Lung (tissue), 12 donors: ENCODE measurements around the gene ZNHIT2. TPM values are rescaled to one million over a fixed set of nuclear protein-coding genes. Genes with fewer than 3 reads are reported as not detected.

Experiments used
- ATAC-seq: fragments of 200-7000 bp; cut with Tn5 transposase; one replicate; pipeline ENCODE4 v1.9.1; 2020; ENCODE audit warnings: moderate number of reproducible peaks; ENCODE audit not compliant: insufficient read depth, low FRiP score
- DNase-seq, 3 donors: peaks; one replicate each; pipeline ENCODE4 v3.0.0-alpha.2; 2013 to 2017
- H3K27ac ChIP-seq, 2 donors: one replicate each; pipeline ENCODE4 v1.5.1; 2013; ENCODE audit warnings: mild to moderate bottlenecking in 2 of 2, moderate library complexity in 2 of 2, control low read depth in 1 of 2, inconsistent platforms in 1 of 2, low read depth in 1 of 2, low read length in 1 of 2
- H3K27me3 ChIP-seq, 3 donors: one replicate each; pipeline ENCODE4 v1.5.1; 2013; ENCODE audit warnings: low read length in 2 of 3; ENCODE audit not compliant: control insufficient read depth in 3 of 3, insufficient read depth in 3 of 3
- H3K36me3 ChIP-seq, 4 donors: one replicate each; pipeline ENCODE4 v1.5.1; 2013; ENCODE audit warnings: low read length in 4 of 4, mild to moderate bottlenecking in 1 of 4, moderate library complexity in 1 of 4; ENCODE audit not compliant: control insufficient read depth in 4 of 4, insufficient read depth in 4 of 4
- H3K4me1 ChIP-seq, 5 donors: one replicate each; pipeline ENCODE4 v1.5.1; 2013; ENCODE audit warnings: low read length in 5 of 5, mild to moderate bottlenecking in 2 of 5, moderate library complexity in 1 of 5; ENCODE audit not compliant: control insufficient read depth in 5 of 5, insufficient read depth in 5 of 5
- H3K4me3 ChIP-seq: one replicate; pipeline ENCODE4 v1.5.1; 2013; ENCODE audit warnings: mild to moderate bottlenecking, control low read depth, moderate library complexity
- H3K9ac ChIP-seq, 2 donors: one replicate each; pipeline ENCODE4 v1.5.1; 2013; ENCODE audit warnings: low read length in 2 of 2, control low read depth in 1 of 2; ENCODE audit not compliant: insufficient read depth in 1 of 2
- H3K9me3 ChIP-seq, 4 donors: one replicate each; pipeline ENCODE4 v1.5.1; 2013; ENCODE audit warnings: low read length in 3 of 4, mild to moderate bottlenecking in 1 of 4, moderate library complexity in 1 of 4; ENCODE audit not compliant: control insufficient read depth in 4 of 4, insufficient read depth in 3 of 4
- CTCF ChIP-seq: IDR thresholded peaks from 2 replicates; pipeline ENCODE4 v1.5.1; 2012; ENCODE audit warnings: mild to moderate bottlenecking; ENCODE audit errors: control extremely low read depth, extremely low read depth
- WGBS, 2 donors: extraction: QIAGEN DNeasy Blood & Tissue Kit; methylation state at CpG; one replicate each; pipeline ENCODE4 v1.1.7; 2013; 5-methylcytosine and 5-hydroxymethylcytosine counted together
- polyA plus RNA-seq, 2 donors: library from polyadenylated mRNA; stranded (reverse); fragments of 200-250 nt; gene quantifications; one replicate each; pipeline ENCODE4 v1.2.1, GENCODE V29; 2013
- total RNA-seq, 2 donors: library from RNA; depleted of rRNA in 1 of 2; stranded (reverse); fragments of >200 nt in 1 of 2; gene quantifications; one replicate each; pipeline ENCODE4 v1.2.1, GENCODE V29; 2014 to 2021
- donor health status: control.
- donor health status: control.
- donor health status: Bipolar disorder and iron deficiency.
- donor health status: healthy.
- donor health status: DM: yes; HTN: yes; CAD: no.

Gene ZNHIT2
- total and polyA plus RNA-seq, 4 donors = 6.3 to 23.7 (median 19.5) TPM

- H3K27ac ChIP-seq = peak within 1 kb of the TSS; percentile 87 to 92
- peaks cover 0 to 3% (median 0%) of the 10 kb centered on the region in 4 donors for H3K36me3 ChIP-seq
Observed at GRCh38 chr11:65095974-65096806, 21.3 kb downstream of the ZNHIT2 start, which contains the start of gene VPS51. VPS51 (plus strand) TSS chr11:65096214; CDS start chr11:65096251, 37 bp downstream.

GRCh38 chr11:65095427-65095826 is 22.1 kb downstream of the ZNHIT2 start:
- peaks cover 0 to 10% (median 6%) of the 10 kb centered on the region in 5 donors for H3K4me1 ChIP-seq
- ATAC-seq (no peak), DNase-seq (no peak)
- H3K9ac ChIP-seq = no peak overlapping the region
- no peak for TF ChIP-seq CTCF
- H3K9me3 ChIP-seq = no peaks in the 10 kb centered on the region
- H3K4me3 ChIP-seq = no peak overlapping the region
- H3K27me3 ChIP-seq = no peaks in the 10 kb centered on the region
- H3K36me3 ChIP-seq = peaks cover 0 to 3% (median under 1%) of the 10 kb centered on the region in 4 donors
- no peak overlapping the region for H3K27ac ChIP-seq
- 80 to 85% methylated on average over 22 of the region's 22 CpGs for WGBS, 2 donors

More at GRCh38 chr11:65095974-65096806, 21.3 kb downstream of the ZNHIT2 start, which contains the start of gene VPS51:
- peak; percentile 88 to 96 (median 93) for DNase-seq
- no peaks in the 10 kb centered on the region for H3K9me3 ChIP-seq
- no peak for TF ChIP-seq CTCF
- H3K4me3 ChIP-seq = peak within 1 kb of the TSS; percentile 49
- H3K4me1 ChIP-seq = peaks cover 0 to 10% (median 6%) of the 10 kb centered on the region in 5 donors
- H3K9ac ChIP-seq = peak within 1 kb of the TSS; percentile 39 to 63
- no peaks in the 10 kb centered on the region for H3K27me3 ChIP-seq
- WGBS, 2 donors = 0 to 1% methylated on average over 45 to 52 of the region's 52 CpGs
- ATAC-seq = peak; percentile 93

GRCh38 chr11:65090628-65091027 is 26.9 kb downstream of the ZNHIT2 start:
- H3K27ac ChIP-seq = no peak overlapping the region
- no peaks in the 10 kb centered on the region for H3K9me3 ChIP-seq
- H3K4me1 ChIP-seq = peaks cover 0 to 2% (median 0%) of the 10 kb centered on the region in 5 donors
- no peaks in the 10 kb centered on the region for H3K27me3 ChIP-seq
- H3K4me3 ChIP-seq = no peak overlapping the region
- TF ChIP-seq CTCF = no peak
- ATAC-seq = no peak
- H3K36me3 ChIP-seq = peaks cover 4 to 38% (median 15%) of the 10 kb centered on the region in 4 donors
- DNase-seq = no peak
- WGBS, 2 donors = 97 to 98% methylated on average over 4 of the region's 4 CpGs
- no peak overlapping the region for H3K9ac ChIP-seq
